ENCODE data around the gene ZNF627. TPM values are rescaled to one million over a fixed set of nuclear protein-coding genes. Genes with fewer than 3 reads are reported as not detected.

ZNF627 gene
- total RNA-seq (2014; rRNA removed; shearing (Covaris generic)), result 11.8 and 13.4 TPM in 2 replicates

- DNase-seq, result peak; percentile 98
- H3K4me1 ChIP-seq, result peaks cover 2% of the 10 kb centered on the region; the same call in 1 of the 2 replicates
- peak within 1 kb of the TSS; percentile 92 for H3K4me3 ChIP-seq
- H3K9me3 ChIP-seq (replicated peaks), result no peaks in the 10 kb centered on the region
- 0 out of 2 replicates have a peak, but pooled peaks cover 8% of the 10 kb centered on the region for H3K36me3 ChIP-seq
- H3K27ac ChIP-seq, result peak within 1 kb of the TSS; percentile 90
- H3K27me3 ChIP-seq, result no peaks in the 10 kb centered on the region
These were observed at the start of gene ZNF627 for GRCh38 chr19:11597202-11598102. ZNF627 (plus strand) TSS chr19:11597483; CDS start chr19:11597628, 145 bp downstream.

DNA sequence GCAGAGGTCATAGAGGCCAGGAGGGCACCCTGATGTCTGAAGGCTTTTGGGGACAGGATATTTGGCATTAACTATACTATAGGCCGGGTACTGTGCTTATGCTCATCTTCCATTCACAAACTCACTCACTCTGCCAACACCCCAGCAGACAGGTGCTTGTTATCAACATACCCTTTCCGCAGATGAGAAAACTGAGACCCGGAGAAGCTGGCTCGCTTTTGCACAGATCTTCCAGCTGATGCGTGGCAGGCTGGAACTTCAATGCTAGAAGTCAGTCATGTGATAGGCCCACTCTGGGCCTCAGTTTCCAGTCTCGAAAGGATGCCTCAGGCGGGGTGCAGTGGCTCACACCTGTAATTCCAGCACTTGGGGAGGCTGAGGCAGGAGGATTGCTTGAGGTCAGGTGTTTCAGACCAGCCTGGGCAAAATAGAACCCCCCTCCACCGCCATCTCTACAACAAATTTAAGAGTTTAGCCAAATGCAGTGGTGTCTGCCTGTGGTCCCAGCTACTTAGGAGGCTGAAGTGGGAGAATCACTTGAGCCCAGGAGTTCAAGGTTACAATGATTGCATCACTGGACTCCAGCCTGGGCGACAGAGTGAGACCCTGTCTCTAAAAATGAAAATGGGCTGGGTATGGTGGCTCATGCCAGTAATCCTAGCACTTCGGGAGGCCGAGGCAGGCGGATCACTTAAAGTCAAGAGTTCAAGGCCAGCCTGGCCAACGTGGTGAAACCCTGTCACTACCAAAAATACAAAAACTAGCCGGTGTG, 49.2 kb upstream of the ZNF627 start:
- H3K4me1 ChIP-seq, result no peaks in the 10 kb centered on the region
- no peak for DNase-seq
- no peak overlapping the region for H3K4me3 ChIP-seq
- no peak overlapping the region for H3K27ac ChIP-seq
- no peaks in the 10 kb centered on the region for H3K27me3 ChIP-seq
- no peaks in the 10 kb centered on the region; the same call in 1 of the 2 replicates for H3K36me3 ChIP-seq
- H3K9me3 ChIP-seq (replicated peaks), result no peaks in the 10 kb centered on the region

- DNase-seq, result no peak
- Histone ChIP-seq H3K27me3 (no peaks in the 10 kb centered on the region), H3K27ac (no peak overlapping the region), H3K36me3 (peaks cover 2% of the 10 kb centered on the region), H3K4me1 (no peaks in the 10 kb centered on the region), H3K9me3 (replicated peaks) (no peaks in the 10 kb centered on the region), H3K4me3 (no peak overlapping the region)
These were observed 47.8 kb upstream of the ZNF627 start for GRCh38 chr19:11549386-11549953.

DNA sequence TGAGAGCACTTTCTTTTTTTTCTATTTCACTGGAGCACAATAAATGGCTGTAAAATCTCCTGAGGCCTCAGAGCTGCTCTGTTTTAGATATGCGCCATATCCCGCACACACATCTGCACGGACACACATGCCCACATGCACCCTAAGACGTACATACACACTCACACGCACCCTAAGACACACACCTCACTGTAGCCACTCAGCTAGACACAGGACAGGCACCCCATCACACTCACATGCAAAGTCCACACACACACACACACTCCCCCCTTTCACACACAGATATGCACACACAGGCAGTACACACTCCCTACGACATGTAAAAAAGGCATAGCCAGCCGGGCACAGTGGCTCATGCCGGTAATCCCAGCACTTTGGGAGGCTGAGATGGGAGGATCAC, 47.0 kb upstream of the ZNF627 start:
- Histone ChIP-seq H3K9me3 (replicated peaks) (no peaks in the 10 kb centered on the region), H3K4me1 (no peaks in the 10 kb centered on the region), H3K36me3 (peaks cover 2% of the 10 kb centered on the region), H3K4me3 (no peak overlapping the region), H3K27ac (no peak overlapping the region), H3K27me3 (no peaks in the 10 kb centered on the region)
- DNase-seq, result no peak

- Histone ChIP-seq H3K27ac (no peak overlapping the region), H3K27me3 (no peaks in the 10 kb centered on the region), H3K36me3 (peaks cover 2% of the 10 kb centered on the region), H3K4me3 (no peak overlapping the region), H3K4me1 (no peaks in the 10 kb centered on the region), H3K9me3 (replicated peaks) (no peaks in the 10 kb centered on the region)
- peak in 1 of 2 experiments; percentile 38 for DNase-seq
These were observed 45.6 kb upstream of the ZNF627 start for GRCh38 chr19:11551603-11552235.

DNA sequence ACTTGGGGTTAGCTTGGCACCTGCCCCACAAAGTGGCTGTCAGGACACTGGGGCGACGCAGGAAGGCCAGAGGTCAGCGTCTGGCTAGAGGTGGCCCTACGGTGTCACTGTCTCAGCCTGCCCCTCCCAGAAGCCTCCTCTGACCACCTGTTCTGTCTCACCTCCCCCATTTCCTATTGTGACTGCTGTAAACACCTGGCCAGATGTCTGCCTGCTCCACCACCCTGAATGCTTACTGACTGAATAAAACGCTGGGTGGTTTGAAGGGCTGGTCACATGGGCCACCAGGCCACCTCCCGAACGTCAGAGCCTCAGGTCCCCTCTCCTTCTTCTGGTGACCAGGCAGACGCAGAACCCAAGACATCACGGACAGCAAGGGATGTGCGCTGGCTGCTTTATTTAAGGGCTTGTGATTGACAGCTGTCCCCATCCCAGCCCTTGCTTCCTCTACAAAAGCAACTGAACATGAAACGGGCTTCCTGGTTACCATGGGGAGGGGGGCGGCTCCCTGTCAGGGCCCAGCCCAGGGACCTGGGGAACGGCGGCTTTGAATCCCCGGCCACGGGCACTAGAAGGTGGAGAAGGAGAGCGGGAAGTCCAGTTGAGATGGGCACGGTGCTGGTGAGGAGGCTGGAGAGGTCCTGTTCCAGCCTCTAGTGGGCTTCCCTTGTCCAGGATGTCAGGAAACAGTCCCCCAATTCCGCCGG, 44.5 kb upstream of the ZNF627 start:
- H3K27me3 ChIP-seq, result no peaks in the 10 kb centered on the region
- H3K27ac ChIP-seq, result no peak overlapping the region
- H3K4me3 ChIP-seq, result no peak overlapping the region
- H3K9me3 ChIP-seq (replicated peaks), result no peaks in the 10 kb centered on the region
- H3K36me3 ChIP-seq, result peaks cover 2% of the 10 kb centered on the region
- DNase-seq, result no peak
- no peaks in the 10 kb centered on the region for H3K4me1 ChIP-seq

DNA sequence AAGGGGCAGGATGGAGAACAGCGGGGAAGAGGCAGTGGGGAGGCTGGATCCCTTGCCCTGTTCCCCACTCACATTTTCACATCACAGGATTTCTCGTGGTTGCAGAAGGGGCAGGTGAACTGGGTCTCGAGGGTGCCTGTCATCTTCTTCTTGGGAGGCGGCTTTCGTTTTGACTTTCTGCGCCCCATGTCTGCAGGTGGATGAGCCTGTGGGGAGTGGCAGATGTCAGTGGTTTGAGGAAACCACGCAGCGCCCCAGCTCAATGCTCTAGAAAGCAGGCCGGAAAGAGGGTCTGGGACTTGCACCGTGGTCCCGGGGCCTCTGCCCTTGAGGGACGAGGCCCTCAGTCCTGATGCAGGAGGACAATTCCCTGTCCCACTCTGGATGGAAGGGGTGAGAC, 43.1 kb upstream of the ZNF627 start:
- Histone ChIP-seq H3K36me3 (peaks cover 2% of the 10 kb centered on the region), H3K4me3 (no peak overlapping the region), H3K27ac (no peak overlapping the region), H3K27me3 (no peaks in the 10 kb centered on the region), H3K4me1 (no peaks in the 10 kb centered on the region), H3K9me3 (replicated peaks) (no peaks in the 10 kb centered on the region)
- no peak for DNase-seq

DNA sequence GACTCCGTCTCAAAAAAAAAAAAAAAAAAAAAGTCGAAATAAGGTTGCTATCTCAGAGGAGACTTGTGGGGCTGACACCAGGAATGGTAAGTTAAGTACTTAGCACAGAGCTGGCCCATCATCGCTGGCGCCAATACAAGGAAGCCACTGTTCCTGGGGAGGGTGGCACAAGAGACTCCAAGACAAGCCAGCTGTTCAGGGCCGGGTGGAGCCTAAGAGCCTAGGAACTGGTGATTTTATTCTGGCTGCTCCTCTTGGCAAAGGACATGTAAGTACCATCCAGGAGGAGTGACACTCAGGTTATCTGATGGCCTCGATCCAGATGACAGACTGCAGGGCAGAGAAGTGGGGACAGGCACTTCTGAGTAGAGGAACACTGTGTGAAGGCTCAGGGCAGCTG, 42.0 kb upstream of the ZNF627 start:
- H3K27me3 ChIP-seq, result no peaks in the 10 kb centered on the region
- H3K4me3 ChIP-seq, result no peak overlapping the region
- no peaks in the 10 kb centered on the region for H3K4me1 ChIP-seq
- no peak for DNase-seq
- H3K36me3 ChIP-seq, result peaks cover 2% of the 10 kb centered on the region
- H3K9me3 ChIP-seq (replicated peaks), result no peaks in the 10 kb centered on the region
- no peak overlapping the region for H3K27ac ChIP-seq

GRCh38 chr19:11556634-11557420, 40.5 kb upstream of the ZNF627 start:
- H3K4me1 ChIP-seq, result no peaks in the 10 kb centered on the region
- no peaks in the 10 kb centered on the region for H3K27me3 ChIP-seq
- no peak overlapping the region for H3K4me3 ChIP-seq
- DNase-seq, result no peak
- H3K9me3 ChIP-seq (replicated peaks), result no peaks in the 10 kb centered on the region
- no peak overlapping the region for H3K27ac ChIP-seq
- H3K36me3 ChIP-seq, result peaks cover 2% of the 10 kb centered on the region

GRCh38 chr19:11558881-11559828, 38.1 kb upstream of the ZNF627 start, which contains the start of gene ELOF1:
ELOF1 (minus strand) TSS chr19:11559230; CDS start chr19:11554347, 4,883 bp downstream.
- H3K27me3 ChIP-seq, result no peaks in the 10 kb centered on the region
- H3K4me1 ChIP-seq, result no peaks in the 10 kb centered on the region
- peak; percentile 97 to 98 for DNase-seq
- H3K9me3 ChIP-seq (replicated peaks), result no peaks in the 10 kb centered on the region
- H3K36me3 ChIP-seq, result peaks cover 2% of the 10 kb centered on the region; the same call in 1 of the 2 replicates
- peak within 1 kb of the TSS; percentile 70 for H3K4me3 ChIP-seq
- no peak within 1 kb of the TSS for H3K27ac ChIP-seq

DNA sequence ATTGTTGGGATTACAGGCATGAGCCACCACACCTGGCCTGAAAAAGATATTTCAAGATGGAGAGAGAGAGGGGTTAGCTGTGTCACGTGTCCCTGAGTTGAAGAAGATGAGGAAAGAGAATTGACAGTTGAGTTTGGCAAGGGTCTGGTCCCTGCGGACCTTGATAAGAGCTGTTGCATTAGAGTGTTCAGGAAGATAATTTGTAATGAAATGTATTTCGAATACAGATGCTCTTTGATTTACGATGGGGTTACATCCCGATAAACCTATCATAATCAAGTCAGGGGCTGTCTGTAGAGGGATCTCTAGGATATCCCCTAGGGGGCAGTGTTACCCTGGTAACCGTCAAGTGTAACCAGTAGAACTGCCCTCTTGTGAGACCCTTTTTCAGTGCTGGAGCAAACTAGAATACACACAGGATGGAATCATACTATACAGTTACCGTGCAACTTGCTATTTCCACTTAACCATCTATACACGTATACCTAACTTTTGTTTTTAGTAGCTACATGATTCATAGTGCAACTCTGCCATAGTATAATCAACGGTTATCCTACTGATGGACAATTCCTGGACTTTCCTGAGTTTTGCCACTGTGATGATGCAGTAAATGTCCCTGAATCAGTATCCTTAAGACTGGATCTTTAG, 36.8 kb upstream of the ZNF627 start:
- DNase-seq, result peak; percentile 78 to 88
- Histone ChIP-seq H3K9me3 (replicated peaks) (no peaks in the 10 kb centered on the region), H3K36me3 (no peaks in the 10 kb centered on the region), H3K27ac (no peak overlapping the region), H3K4me1 (no peaks in the 10 kb centered on the region), H3K27me3 (no peaks in the 10 kb centered on the region), H3K4me3 (no peak overlapping the region)

GRCh38 chr19:11563532-11563931, 33.8 kb upstream of the ZNF627 start:
- Histone ChIP-seq H3K36me3 (no peaks in the 10 kb centered on the region), H3K27ac (no peak overlapping the region), H3K4me1 (peaks cover 4% of the 10 kb centered on the region), H3K4me3 (no peak overlapping the region), H3K27me3 (no peaks in the 10 kb centered on the region), H3K9me3 (replicated peaks) (no peaks in the 10 kb centered on the region)
- DNase-seq, result no peak
